DMS153 treated with DMSO at 0.1 percent for 48 hours (cell line): ENCODE measurements around the gene C8A.

ENCODE experiments used
- DNase-seq: peaks from one replicate; lab custom pipeline; 2025; ENCODE audit not compliant: unreplicated experiment; lab: John Stamatoyannopoulos, UW

The C8A gene

GRCh38 chr1:56854521-56855099 lies at the start of gene C8A:
C8A (plus strand) TSS chr1:56854797; CDS start chr1:56854902, 105 bp downstream.
- no peak for DNase-seq

- no peak for DNase-seq
These were observed 47.8 kb upstream of the C8A start for GRCh38 chr1:56806804-56807203.

- DNase-seq: no peak
These were observed 46.2 kb upstream of the C8A start for GRCh38 chr1:56808410-56808809.

- no peak for DNase-seq
These were observed 43.3 kb upstream of the C8A start for GRCh38 chr1:56811331-56811730.

GRCh38 chr1:56814205-56814604 lies 40.4 kb upstream of the C8A start:
- no peak for DNase-seq

- no peak for DNase-seq
These were observed 38.3 kb upstream of the C8A start for GRCh38 chr1:56816264-56816663.

GRCh38 chr1:56816909-56817308 lies 37.7 kb upstream of the C8A start:
- no peak for DNase-seq

GRCh38 chr1:56817716-56818463 lies 36.7 kb upstream of the C8A start:
- no peak for DNase-seq

- DNase-seq: no peak
These were observed 35.2 kb upstream of the C8A start, which contains the start of gene FYB2 for GRCh38 chr1:56819387-56819899. FYB2 (minus strand) TSS chr1:56819404; CDS start chr1:56819290, 114 bp downstream.

- DNase-seq: peak; percentile 87
These were observed 33.7 kb upstream of the C8A start for GRCh38 chr1:56820755-56821461.

- peak; percentile 85 for DNase-seq
These were observed 33.2 kb upstream of the C8A start for GRCh38 chr1:56821462-56821797.

- DNase-seq: no peak
These were observed 30.3 kb upstream of the C8A start for GRCh38 chr1:56824271-56824670.

- peak; percentile 87 for DNase-seq
These were observed 29.7 kb upstream of the C8A start for GRCh38 chr1:56824938-56825337.

- no peak for DNase-seq
These were observed 29.2 kb upstream of the C8A start for GRCh38 chr1:56825436-56825835.

- DNase-seq: no peak
These were observed 26.9 kb upstream of the C8A start for GRCh38 chr1:56827711-56828110.

- no peak for DNase-seq
These were observed 24.5 kb upstream of the C8A start for GRCh38 chr1:56830052-56830451.

- DNase-seq: peak; percentile 73
These were observed 22.5 kb upstream of the C8A start for GRCh38 chr1:56831871-56832693.

- DNase-seq: no peak
These were observed 21.5 kb upstream of the C8A start for GRCh38 chr1:56833088-56833487.

- no peak for DNase-seq
These were observed 20.3 kb upstream of the C8A start for GRCh38 chr1:56834137-56834900.

GRCh38 chr1:56835657-56836056 lies 18.9 kb upstream of the C8A start:
- no peak for DNase-seq
